Prostate gland (tissue), 2 donors: ENCODE results near the gene TMCO1. TPM values are rescaled to one million over a fixed set of nuclear protein-coding genes. Genes with fewer than 3 reads are reported as not detected.
"Not testable (repeated sequence)": the region's sequence is repeated elsewhere in the genome, so short reads cannot be mapped to it uniquely, and the experiment has no call there.

ENCODE experiments used
- DNase-seq: peaks from one replicate; pipeline ENCODE4 v3.0.0-alpha.2; 2019; ENCODE audit warnings: low spot score
- H3K27ac ChIP-seq, 2 donors: fragments of 200-600 bp; sonication (generic); 2 replicates each; pipeline ENCODE4 v1.5.1; 2017 to 2019
- H3K27me3 ChIP-seq: fragments of 200-600 bp; sonication (generic); replicated peaks from 2 replicates; pipeline ENCODE4 v1.5.1; 2019; ENCODE audit not compliant: insufficient read depth
- H3K36me3 ChIP-seq, 2 donors: fragments of 200-600 bp; sonication (generic); 1 replicate in 1 of 2; 2 replicates in 1 of 2; pipeline versions ENCODE4 v1.5.1 to v1.8.1; 2017 to 2019
- H3K4me1 ChIP-seq: fragments of 200-600 bp; sonication (generic); replicated peaks from 2 replicates; pipeline ENCODE4 v1.5.1; 2019
- H3K4me3 ChIP-seq, 2 donors: fragments of 200-600 bp; sonication (generic); 2 replicates each; pipeline ENCODE4 v1.5.1; 2017 to 2019
- H3K9me3 ChIP-seq: fragments of 200-600 bp; sonication (generic); 2 replicates; pipeline ENCODE4 v1.5.1; 2017
- POLR2A ChIP-seq: fragments of 450-650 bp; IDR thresholded peaks from one replicate; pipeline ENCODE4 v1.6.1; 2016; ENCODE audit warnings: antibody characterized with exemption, mild to moderate bottlenecking
- POLR2AphosphoS5 ChIP-seq: sonication (generic); formaldehyde crosslinking; IDR thresholded peaks from one replicate; pipeline ENCODE4 v1.6.1; 2017; ENCODE audit warnings: antibody characterized with exemption
- WGBS: methylation state at CpG from one replicate; pipeline ENCODE4 v1.1.5; 2018; 5-methylcytosine and 5-hydroxymethylcytosine counted together
- intact Hi-C: fragments of 100-400 bp; cut with DNase I; formaldehyde crosslinking; loops from one replicate; pipeline ENCODE4 v1.14.2; 2022
- total RNA-seq, 2 donors: library from RNA; depleted of rRNA; stranded (reverse); fragments of >200 nt; gene quantifications; one replicate each; pipeline ENCODE4 v1.1.0, GENCODE V29; 2016
- TF ChIP-seq, protein P1 (sequence below), 4 experiments: fragments of 200-600 bp in 2 of 4; fragments of 450-650 bp in 2 of 4; sonication (generic) in 2 of 4; IDR thresholded peaks; 1 replicate in 3 of 4; 2 replicates in 1 of 4; pipeline ENCODE4 v1.5.1; 2016 to 2019; ENCODE audit warnings: antibody characterized with exemption in 4 of 4, mild to moderate bottlenecking in 2 of 4, moderate library complexity in 2 of 4

Gene TMCO1
- total RNA-seq, 2 donors from 2014 or later: 90.8 to 120 TPM

DNA sequence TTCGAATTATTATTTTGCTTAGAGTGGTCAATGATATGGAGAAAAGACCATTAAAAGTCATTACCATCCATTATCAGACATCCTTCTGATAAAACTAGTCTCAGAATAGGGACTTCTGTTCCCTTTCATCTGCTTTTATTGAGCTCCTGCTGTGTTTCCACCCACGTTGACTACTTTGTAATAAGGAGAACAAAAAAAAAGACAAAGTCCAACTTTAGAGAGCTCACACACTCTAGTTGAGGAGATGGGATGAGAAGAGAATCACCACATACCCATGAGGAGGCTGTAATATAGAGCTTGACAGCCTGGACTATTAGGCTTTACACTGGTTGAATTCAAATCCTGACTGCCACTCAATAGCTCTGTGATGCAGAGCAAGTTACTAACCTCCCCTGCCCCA lies 42.5 kb downstream of the TMCO1 start:
- WGBS: 88% methylated on average over 2 of the region's 2 CpGs
- H3K27ac ChIP-seq: no peak overlapping the region
- no peak for DNase-seq
- H3K4me3 ChIP-seq: no peak overlapping the region
- no peaks in the 10 kb centered on the region for H3K9me3 ChIP-seq
- no peaks in the 10 kb centered on the region for H3K27me3 ChIP-seq
- intact Hi-C loops: no loop called here
- TF ChIP-seq POLR2AphosphoS5 (no peak), POLR2A (no peak)
- TF ChIP-seq, protein P1, sequence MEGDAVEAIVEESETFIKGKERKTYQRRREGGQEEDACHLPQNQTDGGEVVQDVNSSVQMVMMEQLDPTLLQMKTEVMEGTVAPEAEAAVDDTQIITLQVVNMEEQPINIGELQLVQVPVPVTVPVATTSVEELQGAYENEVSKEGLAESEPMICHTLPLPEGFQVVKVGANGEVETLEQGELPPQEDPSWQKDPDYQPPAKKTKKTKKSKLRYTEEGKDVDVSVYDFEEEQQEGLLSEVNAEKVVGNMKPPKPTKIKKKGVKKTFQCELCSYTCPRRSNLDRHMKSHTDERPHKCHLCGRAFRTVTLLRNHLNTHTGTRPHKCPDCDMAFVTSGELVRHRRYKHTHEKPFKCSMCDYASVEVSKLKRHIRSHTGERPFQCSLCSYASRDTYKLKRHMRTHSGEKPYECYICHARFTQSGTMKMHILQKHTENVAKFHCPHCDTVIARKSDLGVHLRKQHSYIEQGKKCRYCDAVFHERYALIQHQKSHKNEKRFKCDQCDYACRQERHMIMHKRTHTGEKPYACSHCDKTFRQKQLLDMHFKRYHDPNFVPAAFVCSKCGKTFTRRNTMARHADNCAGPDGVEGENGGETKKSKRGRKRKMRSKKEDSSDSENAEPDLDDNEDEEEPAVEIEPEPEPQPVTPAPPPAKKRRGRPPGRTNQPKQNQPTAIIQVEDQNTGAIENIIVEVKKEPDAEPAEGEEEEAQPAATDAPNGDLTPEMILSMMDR (IDR thresholded peaks at IDR 0.05): no peak
- no peaks in the 10 kb centered on the region for H3K36me3 ChIP-seq
- H3K4me1 ChIP-seq: no peaks in the 10 kb centered on the region

DNA sequence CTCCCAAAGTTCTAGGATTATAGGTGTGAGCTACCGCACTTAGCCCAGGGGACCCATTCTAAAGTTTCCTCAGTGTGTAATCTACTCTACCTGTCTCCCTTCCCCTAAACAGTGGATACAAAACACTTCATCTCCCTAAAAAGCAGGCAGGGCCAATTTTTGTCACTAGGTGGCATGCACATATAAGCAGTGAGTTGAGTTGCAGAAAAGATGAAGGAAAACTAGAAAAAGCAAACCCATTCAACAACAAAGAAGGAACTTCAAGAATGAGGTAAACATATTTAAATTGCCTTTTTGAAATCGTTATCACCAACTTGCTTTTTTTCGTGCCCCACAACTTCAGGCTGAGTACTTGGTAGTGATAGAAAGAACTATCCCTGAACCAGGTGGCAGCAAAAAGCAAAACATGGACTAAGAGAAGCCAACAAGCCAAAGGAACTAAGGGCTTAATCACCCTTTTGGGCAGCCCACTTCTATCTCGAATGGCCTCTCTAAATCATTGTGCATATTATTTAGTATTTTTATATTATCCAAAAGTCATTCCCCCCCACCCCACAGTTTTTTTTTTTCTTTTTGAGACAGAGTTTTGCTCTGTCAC lies 50.7 kb downstream of the TMCO1 start:
- 24% methylated on average over 4 of the region's 4 CpGs for WGBS
- no peaks in the 10 kb centered on the region for H3K36me3 ChIP-seq
- H3K9me3 ChIP-seq: no peaks in the 10 kb centered on the region
- no peak overlapping the region for H3K4me3 ChIP-seq
- no peaks in the 10 kb centered on the region for H3K4me1 ChIP-seq
- intact Hi-C loops: loop anchor here (5.0 kb wide), 1 partner anchor 194 kb away; no protein-coding TSS in a partner anchor
- DNase-seq: peak; percentile 45
- no peaks in the 10 kb centered on the region for H3K27me3 ChIP-seq
- TF ChIP-seq, protein P1 (IDR thresholded peaks at IDR 0.05): peak in 2 of 4 experiments; percentile 69 to 74
- TF ChIP-seq POLR2AphosphoS5 (peak; percentile 13), POLR2A (no peak)
- no peak overlapping the region for H3K27ac ChIP-seq

DNA sequence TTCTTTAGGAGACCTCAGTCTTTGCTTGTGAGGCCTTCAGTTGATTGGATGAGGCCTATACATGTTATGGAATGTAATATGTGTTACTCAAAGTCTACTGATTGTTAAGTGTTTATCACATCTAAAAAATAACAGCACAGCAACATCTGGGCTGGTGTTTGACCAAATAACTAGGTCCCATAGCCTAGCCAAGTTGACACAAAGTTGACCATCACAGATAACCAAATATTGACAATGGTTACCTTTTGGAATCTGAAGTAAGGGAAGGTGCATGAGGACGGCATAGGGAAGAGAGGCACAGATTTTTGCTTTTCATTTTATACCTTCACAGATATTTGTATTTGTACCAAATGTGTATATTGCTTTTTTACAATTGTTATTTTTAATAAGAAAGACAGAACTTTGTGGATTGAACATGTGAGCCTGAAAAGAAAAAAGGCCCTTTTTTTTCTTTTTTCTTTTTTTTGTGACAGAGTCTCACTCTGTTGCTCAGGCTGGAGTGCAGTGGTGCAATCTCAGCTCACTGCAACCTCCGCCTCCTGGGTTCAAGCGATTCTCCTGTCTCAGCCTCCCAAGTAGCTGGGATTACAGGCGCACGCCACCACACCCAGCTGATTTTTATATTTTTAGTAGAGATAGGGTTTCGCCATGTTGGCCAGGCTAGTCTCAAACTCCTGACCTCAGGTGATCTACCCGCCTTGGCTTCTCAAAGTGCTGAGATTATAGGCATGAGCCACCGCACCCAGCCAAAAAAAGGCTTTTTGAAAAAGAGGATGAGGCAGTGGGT lies 52.2 kb downstream of the TMCO1 start:
- H3K27ac ChIP-seq, H3K9me3 ChIP-seq, H3K4me3 ChIP-seq, H3K27me3 ChIP-seq, H3K4me1 ChIP-seq, DNase-seq, H3K36me3 ChIP-seq: not testable (repeated sequence)
- intact Hi-C loops: loop anchor here (5.0 kb wide), 1 partner anchor 196 kb away; no protein-coding TSS in a partner anchor
- WGBS: 94% methylated on average over 8 of the region's 8 CpGs

DNA sequence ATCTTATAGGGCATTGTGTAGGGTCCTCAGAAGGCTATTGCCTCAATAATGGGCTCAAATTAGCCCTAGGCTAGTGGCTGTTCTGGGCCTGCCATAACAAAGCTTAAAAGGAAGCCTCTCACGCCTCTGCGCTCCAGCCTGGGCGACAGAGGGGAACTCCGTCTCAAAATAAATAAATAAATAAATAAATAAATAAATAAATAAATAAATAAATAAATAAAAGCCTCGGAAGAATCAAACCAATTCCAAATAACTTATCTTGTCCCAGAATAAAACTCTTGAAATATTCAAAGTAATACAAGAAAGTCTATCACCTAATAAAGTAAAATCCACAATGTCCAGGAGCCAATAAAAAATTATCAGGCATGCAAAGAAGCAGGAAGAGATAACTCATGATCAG lies 55.9 kb downstream of the TMCO1 start:
- WGBS: 81% methylated on average over 5 of the region's 5 CpGs
- Histone ChIP-seq H3K4me1 (no peaks in the 10 kb centered on the region), H3K27ac (no peak overlapping the region), H3K27me3 (no peaks in the 10 kb centered on the region), H3K4me3 (no peak overlapping the region), H3K9me3 (no peaks in the 10 kb centered on the region), H3K36me3 (no peaks in the 10 kb centered on the region)
- intact Hi-C loops: no loop called here
- TF ChIP-seq POLR2AphosphoS5 (no peak), POLR2A (no peak)
- TF ChIP-seq, protein P1 (IDR thresholded peaks at IDR 0.05): no peak
- no peak for DNase-seq

DNA sequence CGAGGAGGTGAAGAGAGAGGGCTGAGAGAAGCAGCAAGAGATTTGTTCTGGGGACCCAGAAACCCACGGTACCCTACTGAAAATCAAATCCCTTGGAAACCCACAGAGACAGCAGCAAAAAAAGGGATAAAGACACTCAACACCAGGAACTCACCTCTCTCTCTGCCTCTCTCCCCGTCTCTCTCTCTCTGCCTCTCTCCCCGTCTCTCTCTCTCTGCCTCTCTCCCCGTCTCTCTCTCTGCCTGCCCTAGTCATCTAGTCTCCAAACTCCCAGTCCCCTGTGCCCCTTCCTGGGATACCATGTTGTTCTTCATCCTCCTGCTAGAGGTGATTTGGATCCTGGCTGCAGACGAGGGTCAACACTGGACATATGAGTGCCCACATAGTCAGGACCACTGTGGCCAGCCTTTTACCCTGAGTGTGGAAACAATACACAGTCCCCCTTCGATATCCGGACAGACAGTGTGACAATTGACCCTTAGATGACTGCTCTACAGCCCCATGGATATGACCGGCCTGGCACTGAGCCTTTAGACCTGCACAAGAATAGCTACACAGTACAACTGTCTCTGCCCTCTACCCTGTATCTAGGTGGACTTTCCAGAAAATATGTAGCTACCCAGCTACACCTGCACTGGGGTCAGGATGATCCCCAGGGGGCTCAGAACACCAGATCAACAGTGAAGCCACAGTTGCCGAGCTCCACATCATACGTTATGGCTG lies 60.5 kb downstream of the TMCO1 start:
- 83% methylated on average over 11 of the region's 11 CpGs for WGBS
- TF ChIP-seq POLR2A (no peak), POLR2AphosphoS5 (no peak)
- TF ChIP-seq, protein P1 (IDR thresholded peaks at IDR 0.05): no peak
- H3K36me3 ChIP-seq: no peaks in the 10 kb centered on the region
- intact Hi-C loops: no loop called here
- H3K27ac ChIP-seq: no peak overlapping the region
- H3K9me3 ChIP-seq: no peaks in the 10 kb centered on the region
- no peaks in the 10 kb centered on the region for H3K4me1 ChIP-seq
- no peaks in the 10 kb centered on the region for H3K27me3 ChIP-seq
- H3K4me3 ChIP-seq: no peak overlapping the region
- DNase-seq: no peak
